ENCODE data around the gene PLK4.

DNA sequence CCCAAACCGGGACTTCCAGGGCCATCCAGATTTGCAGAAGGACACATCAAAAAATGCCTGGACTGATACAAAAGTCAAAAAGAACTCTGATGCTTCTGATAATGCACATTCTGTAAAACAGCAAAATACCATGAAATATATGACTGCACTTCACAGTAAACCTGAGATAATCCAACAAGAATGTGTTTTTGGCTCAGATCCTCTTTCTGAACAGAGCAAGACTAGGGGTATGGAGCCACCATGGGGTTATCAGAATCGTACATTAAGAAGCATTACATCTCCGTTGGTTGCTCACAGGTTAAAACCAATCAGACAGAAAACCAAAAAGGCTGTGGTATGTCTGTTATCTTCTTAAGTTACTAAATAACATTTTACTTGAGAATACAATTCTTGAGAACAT, 9.2 kb downstream of the PLK4 start:
- TF ChIP-seq, protein P1, sequence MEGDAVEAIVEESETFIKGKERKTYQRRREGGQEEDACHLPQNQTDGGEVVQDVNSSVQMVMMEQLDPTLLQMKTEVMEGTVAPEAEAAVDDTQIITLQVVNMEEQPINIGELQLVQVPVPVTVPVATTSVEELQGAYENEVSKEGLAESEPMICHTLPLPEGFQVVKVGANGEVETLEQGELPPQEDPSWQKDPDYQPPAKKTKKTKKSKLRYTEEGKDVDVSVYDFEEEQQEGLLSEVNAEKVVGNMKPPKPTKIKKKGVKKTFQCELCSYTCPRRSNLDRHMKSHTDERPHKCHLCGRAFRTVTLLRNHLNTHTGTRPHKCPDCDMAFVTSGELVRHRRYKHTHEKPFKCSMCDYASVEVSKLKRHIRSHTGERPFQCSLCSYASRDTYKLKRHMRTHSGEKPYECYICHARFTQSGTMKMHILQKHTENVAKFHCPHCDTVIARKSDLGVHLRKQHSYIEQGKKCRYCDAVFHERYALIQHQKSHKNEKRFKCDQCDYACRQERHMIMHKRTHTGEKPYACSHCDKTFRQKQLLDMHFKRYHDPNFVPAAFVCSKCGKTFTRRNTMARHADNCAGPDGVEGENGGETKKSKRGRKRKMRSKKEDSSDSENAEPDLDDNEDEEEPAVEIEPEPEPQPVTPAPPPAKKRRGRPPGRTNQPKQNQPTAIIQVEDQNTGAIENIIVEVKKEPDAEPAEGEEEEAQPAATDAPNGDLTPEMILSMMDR (IDR thresholded peaks at IDR 0.05): no peak
- TF ChIP-seq POLR2A (IDR thresholded peaks at IDR 0.05): no peak
